H9 (cell line): ENCODE measurements around the gene UGT2A1. TPM values are rescaled to one million over a fixed set of nuclear protein-coding genes. Genes with fewer than 3 reads are reported as not detected.

Source experiments
- DNase-seq: peaks from one replicate; pipeline ENCODE4 v3.0.0-alpha.2; 2017
- H2AFZ ChIP-seq: one replicate; pipeline ENCODE4 v1.6.1; 2013; ENCODE audit warnings: mild to moderate bottlenecking, low read length, control low read depth, moderate library complexity
- H2AK5ac ChIP-seq: 2 replicates; pipeline ENCODE4 v1.6.1; 2013; ENCODE audit warnings: low read length, control low read depth, mixed read lengths; ENCODE audit not compliant: insufficient read length
- H2BK120ac ChIP-seq: one replicate; pipeline ENCODE4 v1.6.1; 2013; ENCODE audit warnings: low read depth, mild to moderate bottlenecking, low read length, control low read depth, inconsistent platforms; ENCODE audit not compliant: poor library complexity, severe bottlenecking
- H2BK12ac ChIP-seq: 2 replicates; pipeline ENCODE4 v1.6.1; 2013; ENCODE audit warnings: low read length, control low read depth, mixed read lengths, low read depth; ENCODE audit not compliant: insufficient read length
- H2BK15ac ChIP-seq: 2 replicates; pipeline ENCODE4 v1.6.1; 2013; ENCODE audit warnings: low read depth, low read length, control low read depth
- H2BK20ac ChIP-seq: one replicate; pipeline ENCODE4 v1.6.1; 2013; ENCODE audit warnings: low read depth, mild to moderate bottlenecking, low read length, control low read depth, inconsistent platforms; ENCODE audit not compliant: poor library complexity, severe bottlenecking
- H2BK5ac ChIP-seq: 2 replicates; pipeline ENCODE4 v1.6.1; 2013; ENCODE audit warnings: low read length, control low read depth, mixed read lengths; ENCODE audit not compliant: insufficient read length
- H3K14ac ChIP-seq: 2 replicates; pipeline ENCODE4 v1.6.1; 2013; ENCODE audit warnings: low read length, control low read depth; ENCODE audit not compliant: insufficient read depth
- H3K18ac ChIP-seq: 2 replicates; pipeline ENCODE4 v1.6.1; 2013; ENCODE audit warnings: low read depth, mild to moderate bottlenecking, mixed read lengths, low read length, control low read depth; ENCODE audit not compliant: insufficient read length
- H3K23ac ChIP-seq: 2 replicates; pipeline ENCODE4 v1.6.1; 2013; ENCODE audit warnings: low read length, control low read depth, mixed read lengths, low read depth; ENCODE audit not compliant: insufficient read length
- H3K23me2 ChIP-seq: 2 replicates; pipeline ENCODE4 v1.6.1; 2013; ENCODE audit warnings: low read depth, mild to moderate bottlenecking, mixed read lengths, low read length, control low read depth; ENCODE audit not compliant: insufficient read length, poor library complexity, severe bottlenecking
- H3K27ac ChIP-seq: 2 replicates; pipeline ENCODE4 v1.5.1; 2013; ENCODE audit warnings: low read length, control low read depth, mixed read lengths, low read depth; ENCODE audit not compliant: insufficient read length
- H3K27me3 ChIP-seq: 2 replicates; pipeline ENCODE4 v1.6.1; 2013; ENCODE audit warnings: low read length, control low read depth, inconsistent platforms; ENCODE audit not compliant: insufficient read depth
- H3K4ac ChIP-seq: 2 replicates; pipeline ENCODE4 v1.6.1; 2013; ENCODE audit warnings: low read depth, mild to moderate bottlenecking, control low read depth, inconsistent platforms, low read length, moderate library complexity
- H3K4me1 ChIP-seq: 2 replicates; pipeline ENCODE4 v1.6.1; 2013; ENCODE audit warnings: low read length, control low read depth, inconsistent platforms; ENCODE audit not compliant: insufficient read depth
- H3K4me2 ChIP-seq: 2 replicates; pipeline ENCODE4 v1.6.1; 2013; ENCODE audit warnings: low read length, control low read depth, mixed read lengths; ENCODE audit not compliant: insufficient read length, insufficient read depth
- H3K56ac ChIP-seq: 2 replicates; pipeline ENCODE4 v1.6.1; 2013; ENCODE audit warnings: low read depth, mild to moderate bottlenecking, mixed read lengths, low read length, control low read depth; ENCODE audit not compliant: insufficient read length
- H3K79me1 ChIP-seq: 2 replicates; pipeline ENCODE4 v1.6.1; 2013; ENCODE audit warnings: low read depth, mild to moderate bottlenecking, moderate library complexity, low read length, control low read depth, inconsistent platforms; ENCODE audit not compliant: insufficient read depth, poor library complexity, severe bottlenecking
- H3K79me2 ChIP-seq: 2 replicates; pipeline ENCODE4 v1.6.1; 2013; ENCODE audit warnings: low read length, control low read depth, inconsistent platforms; ENCODE audit not compliant: insufficient read depth
- H3K9ac ChIP-seq: 2 replicates; pipeline ENCODE4 v1.6.1; 2013; ENCODE audit warnings: low read length, control low read depth, mixed read lengths; ENCODE audit not compliant: insufficient read length; ENCODE audit errors: extremely low read depth
- H3K9me3 ChIP-seq: one replicate; pipeline ENCODE4 v1.6.1; 2013; ENCODE audit warnings: low read depth, low read length, inconsistent platforms; ENCODE audit not compliant: control insufficient read depth
- H3T11ph ChIP-seq: one replicate; pipeline ENCODE4 v1.6.1; 2013; ENCODE audit warnings: mild to moderate bottlenecking, low read length, control low read depth, inconsistent platforms
- H4K20me1 ChIP-seq: one replicate; pipeline ENCODE4 v1.6.1; 2013; ENCODE audit not compliant: control insufficient read depth, insufficient read length, insufficient read depth
- H4K5ac ChIP-seq: 2 replicates; pipeline ENCODE4 v1.6.1; 2013; ENCODE audit warnings: low read depth, mild to moderate bottlenecking, mixed read lengths, low read length, control low read depth; ENCODE audit not compliant: insufficient read length
- H4K8ac ChIP-seq: replicated peaks from 2 replicates; pipeline ENCODE4 v1.6.1; 2013; ENCODE audit warnings: low read length, control low read depth, mixed read lengths, low read depth; ENCODE audit not compliant: insufficient read length
- H4K91ac ChIP-seq: 2 replicates; pipeline ENCODE4 v1.6.1; 2013; ENCODE audit warnings: low read depth, mild to moderate bottlenecking, moderate library complexity, mixed read lengths, low read length, control low read depth; ENCODE audit not compliant: insufficient read length
- H3K27ac Mint-ChIP-seq, 3 experiments: 2 replicates in 2 of 3; 3 replicates in 1 of 3; pipeline ENCODE4 v1.8.0; 2020 to 2021; ENCODE audit warnings: mixed read lengths in 3 of 3, mild to moderate bottlenecking in 1 of 3, moderate library complexity in 1 of 3
- H3K27me3 Mint-ChIP-seq: 2 replicates; pipeline ENCODE4 v1.8.0; 2021; ENCODE audit warnings: low read depth, mild to moderate bottlenecking, moderate library complexity, mixed read lengths
- H3K36me3 Mint-ChIP-seq, 3 experiments: 2 replicates in 2 of 3; 3 replicates in 1 of 3; pipeline ENCODE4 v1.8.0; 2020 to 2021; ENCODE audit warnings: low read depth in 3 of 3, mixed read lengths in 3 of 3; ENCODE audit not compliant: insufficient read depth in 1 of 3
- H3K4me1 Mint-ChIP-seq, 2 experiments: 2 replicates each; pipeline ENCODE4 v1.8.0; 2020; ENCODE audit warnings: mixed read lengths in 2 of 2
- H3K4me3 Mint-ChIP-seq, 2 experiments: 2 replicates in 1 of 2; 3 replicates in 1 of 2; pipeline ENCODE4 v1.8.0; 2020 to 2021; ENCODE audit warnings: mild to moderate bottlenecking in 2 of 2, mixed read lengths in 2 of 2, moderate library complexity in 1 of 2
- H3K9me3 Mint-ChIP-seq, 2 experiments: 2 replicates in 1 of 2; 3 replicates in 1 of 2; pipeline ENCODE4 v1.8.0; 2020; ENCODE audit warnings: mild to moderate bottlenecking in 2 of 2, mixed read lengths in 2 of 2, moderate library complexity in 1 of 2
- CTCF ChIP-seq: fragments of 200-600 bp; sonication (generic); conservative IDR thresholded peaks from 3 replicates; pipeline ENCODE4 v1.8.0; 2021; ENCODE audit warnings: antibody characterized with exemption, mild to moderate bottlenecking
- WGBS: extraction: QIAGEN DNeasy Blood & Tissue Kit; methylation state at CpG from one replicate; pipeline ENCODE4 v1.1.7; 2013; ENCODE audit warnings: missing lambda C conversion rate, low lambda C conversion rate, mixed read lengths; ENCODE audit not compliant: insufficient read length; ENCODE audit errors: extremely low coverage; 5-methylcytosine and 5-hydroxymethylcytosine counted together
- total RNA-seq: library from RNA; stranded (reverse); gene quantifications from 2 replicates; pipeline ENCODE4 v1.2.1, GENCODE V29; 2021

The UGT2A1 gene
- total RNA-seq, 1 experiment from 2014 or later = not detected

GRCh38 chr4:69649629-69650028 lies 3.4 kb downstream of the UGT2A1 start:
- Histone ChIP-seq H3K56ac (no peak overlapping the region), H3K27ac (no peak overlapping the region), H3K27me3 (no peaks in the 10 kb centered on the region), H3K4me2 (no peak overlapping the region), H2BK12ac (no peak overlapping the region), H4K20me1 (no peaks in the 10 kb centered on the region), H2BK5ac (no peak overlapping the region), H3K79me2 (no peaks in the 10 kb centered on the region), H3K9ac (no peak overlapping the region), H2AFZ (no peak overlapping the region), H2BK20ac (no peak overlapping the region), H3K9me3 (no peaks in the 10 kb centered on the region), H3K79me1 (no peaks in the 10 kb centered on the region), H3K23ac (no peak overlapping the region), H4K8ac (no peak overlapping the region), H3K18ac (no peak overlapping the region), H3K4me1 (no peaks in the 10 kb centered on the region; the same call in 1 of the 2 replicates), H4K5ac (no peak overlapping the region), H3T11ph (no peak overlapping the region), H2BK15ac (no peak overlapping the region), H3K4ac (no peak overlapping the region), H2AK5ac (no peak overlapping the region), H4K91ac (no peak overlapping the region), H3K14ac (no peak overlapping the region), H2BK120ac (no peak overlapping the region), H3K23me2 (no peaks in the 10 kb centered on the region)
- H3K9me3 Mint-ChIP-seq = no peaks in the 10 kb centered on the region
- no peak for TF ChIP-seq CTCF
- H3K4me3 Mint-ChIP-seq = no peak overlapping the region
- WGBS = no CpG with 5 or more reads among the region's 2 CpGs
- DNase-seq = no peak
- no peaks in the 10 kb centered on the region for H3K36me3 Mint-ChIP-seq
- H3K27ac Mint-ChIP-seq = no peak overlapping the region
- no peaks in the 10 kb centered on the region for H3K4me1 Mint-ChIP-seq
- no peaks in the 10 kb centered on the region for H3K27me3 Mint-ChIP-seq
